RWPE2 (cell line): ENCODE results near the gene RAP1B.

Experiments
- ATAC-seq: fragments of 200-7000 bp; cut with Tn5 transposase; 3 replicates; pipeline ENCODE4 v1.9.1; 2021; ENCODE audit warnings: low read depth
- DNase-seq: peaks from one replicate; pipeline ENCODE4 v3.0.0-alpha.2; 2020; ENCODE audit warnings: low spot score
- H3K27ac ChIP-seq: fragments of 450-650 bp; 2 replicates; pipeline ENCODE4 v1.5.1; 2017; ENCODE audit warnings: mild to moderate bottlenecking; ENCODE audit not compliant: poor library complexity, severe bottlenecking
- H3K27me3 ChIP-seq: fragments of 250-450 bp; sonication (Bioruptor Pico); 2 replicates; pipeline ENCODE4 v1.5.1; 2021; ENCODE audit warnings: mild to moderate bottlenecking, moderate library complexity; ENCODE audit not compliant: insufficient read depth, poor library complexity, severe bottlenecking
- H3K36me3 ChIP-seq: fragments of 250-450 bp; sonication (Bioruptor Pico); 2 replicates; pipeline ENCODE4 v1.5.1; 2020; ENCODE audit warnings: low read depth, mild to moderate bottlenecking, moderate library complexity
- H3K4me1 ChIP-seq: fragments of 250-450 bp; sonication (Bioruptor Pico); 2 replicates; pipeline ENCODE4 v1.5.1; 2021; ENCODE audit warnings: mild to moderate bottlenecking, moderate library complexity; ENCODE audit not compliant: insufficient read depth, poor library complexity, severe bottlenecking
- H3K4me3 ChIP-seq: fragments of 250-450 bp; sonication (Bioruptor Pico); 2 replicates; pipeline ENCODE4 v1.5.1; 2021; ENCODE audit warnings: mild to moderate bottlenecking, moderate library complexity; ENCODE audit not compliant: severe bottlenecking
- H3K9me3 ChIP-seq: fragments of 250-450 bp; sonication (Bioruptor Pico); 2 replicates; pipeline ENCODE4 v1.5.1; 2021; ENCODE audit warnings: mild to moderate bottlenecking, moderate library complexity; ENCODE audit not compliant: severe bottlenecking
- CTCF ChIP-seq: fragments of 450-650 bp; IDR thresholded peaks from one replicate; pipeline ENCODE4 v1.5.1; 2017; ENCODE audit warnings: mild to moderate bottlenecking, moderate library complexity; ENCODE audit not compliant: poor library complexity, severe bottlenecking

Gene RAP1B

DNA sequence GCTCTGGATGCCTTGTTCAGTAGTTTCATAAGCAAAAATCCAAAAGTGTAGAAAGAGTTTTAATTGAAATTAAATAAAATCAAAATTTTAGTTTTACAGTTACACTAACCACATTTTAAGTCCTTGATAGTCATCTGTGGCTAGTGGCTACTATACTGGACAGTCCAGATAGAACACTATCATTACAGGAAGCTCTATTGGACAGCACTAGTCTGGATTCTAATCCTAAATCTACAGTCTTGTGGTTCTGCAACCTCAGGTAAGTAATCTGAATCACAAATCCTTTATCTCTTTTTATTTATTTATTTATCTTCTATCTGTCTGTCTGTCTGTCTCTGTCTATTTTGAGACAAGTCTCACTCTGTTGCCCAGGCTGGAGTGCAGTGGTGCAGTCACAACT is 18.0 kb downstream of the RAP1B start:
- H3K4me1 ChIP-seq, result peaks cover 3% of the 10 kb centered on the region
- no peaks in the 10 kb centered on the region for H3K27me3 ChIP-seq
- ATAC-seq, result no peak
- no peak overlapping the region for H3K4me3 ChIP-seq
- TF ChIP-seq CTCF, result no peak
- no peak overlapping the region for H3K27ac ChIP-seq
- H3K36me3 ChIP-seq, result peaks cover 50% of the 10 kb centered on the region
- peaks cover 4% of the 10 kb centered on the region for H3K9me3 ChIP-seq
- no peak for DNase-seq

- no peak overlapping the region for H3K27ac ChIP-seq
- TF ChIP-seq CTCF, result no peak
- H3K36me3 ChIP-seq, result peaks cover 41% of the 10 kb centered on the region
- no peak overlapping the region for H3K4me3 ChIP-seq
- H3K9me3 ChIP-seq, result peaks cover 4% of the 10 kb centered on the region
- ATAC-seq, result peak; percentile 33; the same call in 1 of the 3 replicates
- peaks cover 3% of the 10 kb centered on the region for H3K4me1 ChIP-seq
- H3K27me3 ChIP-seq, result no peaks in the 10 kb centered on the region
- no peak for DNase-seq
Observed at GRCh38 chr12:68630050-68630449, 19.4 kb downstream of the RAP1B start.

GRCh38 chr12:68630598-68630997 is 19.9 kb downstream of the RAP1B start:
- no peak for ATAC-seq
- no peak for DNase-seq
- H3K27me3 ChIP-seq, result no peaks in the 10 kb centered on the region
- TF ChIP-seq CTCF, result no peak
- no peak overlapping the region for H3K4me3 ChIP-seq
- H3K36me3 ChIP-seq, result peaks cover 36% of the 10 kb centered on the region
- H3K4me1 ChIP-seq, result peaks cover 3% of the 10 kb centered on the region
- no peak overlapping the region for H3K27ac ChIP-seq
- H3K9me3 ChIP-seq, result peaks cover 4% of the 10 kb centered on the region

GRCh38 chr12:68631227-68631626 is 20.5 kb downstream of the RAP1B start:
- no peak overlapping the region for H3K4me3 ChIP-seq
- DNase-seq, result no peak
- no peak for ATAC-seq

More at GRCh38 chr12:68631227-68631626, 20.5 kb downstream of the RAP1B start:
- Histone ChIP-seq H3K27me3 (no peaks in the 10 kb centered on the region), H3K27ac (no peak overlapping the region), H3K36me3 (peaks cover 34% of the 10 kb centered on the region), H3K4me1 (peaks cover 6% of the 10 kb centered on the region), H3K9me3 (peaks cover 4% of the 10 kb centered on the region)
- TF ChIP-seq CTCF, result no peak
